Central memory CD4-positive, alpha-beta T cell (primary cell): ENCODE results near the gene AMH.

Experiments
- DNase-seq: peaks from one replicate; pipeline ENCODE4 v3.0.0; 2022

Gene AMH

DNA sequence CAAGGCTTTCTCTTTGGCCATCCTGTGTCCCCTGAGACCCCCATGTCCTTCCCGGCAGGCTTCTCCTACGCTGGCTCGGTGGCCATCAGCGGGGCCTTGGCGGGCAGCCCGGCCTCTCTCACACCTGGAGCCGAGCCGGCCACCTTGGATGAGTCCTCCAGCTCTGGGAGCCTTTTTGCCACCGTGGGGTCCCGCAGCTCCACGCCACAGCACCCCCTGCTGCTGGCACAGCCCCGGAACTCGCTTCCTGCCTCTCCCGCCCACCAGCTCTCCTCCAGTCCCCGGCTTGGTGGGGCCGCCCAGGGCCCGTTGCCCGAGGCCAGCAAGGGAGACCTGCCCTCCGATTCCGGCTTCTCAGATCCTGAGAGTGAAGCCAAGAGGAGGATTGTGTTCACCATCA is 27.2 kb upstream of the AMH start:
- no peak for DNase-seq

- DNase-seq, result no peak
These were observed 25.7 kb upstream of the AMH start for GRCh38 chr19:2223391-2223790.

DNA sequence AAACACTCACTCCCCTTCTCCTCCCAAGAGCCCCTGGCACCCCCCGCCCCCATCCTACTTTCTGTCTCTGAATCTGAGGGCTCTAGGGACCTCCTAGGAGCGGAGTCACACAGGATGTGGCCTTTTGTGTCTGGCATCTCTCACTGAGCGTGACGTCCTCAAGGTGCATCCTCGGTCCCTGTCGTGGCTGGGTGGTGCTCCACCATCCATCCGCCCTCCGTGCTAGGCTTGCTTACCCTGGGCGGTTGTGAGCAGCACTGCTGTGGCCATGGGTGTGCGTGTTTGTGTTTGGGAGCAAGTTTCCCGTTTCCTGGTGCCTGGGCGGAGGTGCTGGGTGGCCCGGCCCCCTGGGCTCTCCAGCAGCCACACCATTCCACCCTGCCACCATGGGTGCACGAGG is 25.2 kb upstream of the AMH start:
- no peak for DNase-seq

DNA sequence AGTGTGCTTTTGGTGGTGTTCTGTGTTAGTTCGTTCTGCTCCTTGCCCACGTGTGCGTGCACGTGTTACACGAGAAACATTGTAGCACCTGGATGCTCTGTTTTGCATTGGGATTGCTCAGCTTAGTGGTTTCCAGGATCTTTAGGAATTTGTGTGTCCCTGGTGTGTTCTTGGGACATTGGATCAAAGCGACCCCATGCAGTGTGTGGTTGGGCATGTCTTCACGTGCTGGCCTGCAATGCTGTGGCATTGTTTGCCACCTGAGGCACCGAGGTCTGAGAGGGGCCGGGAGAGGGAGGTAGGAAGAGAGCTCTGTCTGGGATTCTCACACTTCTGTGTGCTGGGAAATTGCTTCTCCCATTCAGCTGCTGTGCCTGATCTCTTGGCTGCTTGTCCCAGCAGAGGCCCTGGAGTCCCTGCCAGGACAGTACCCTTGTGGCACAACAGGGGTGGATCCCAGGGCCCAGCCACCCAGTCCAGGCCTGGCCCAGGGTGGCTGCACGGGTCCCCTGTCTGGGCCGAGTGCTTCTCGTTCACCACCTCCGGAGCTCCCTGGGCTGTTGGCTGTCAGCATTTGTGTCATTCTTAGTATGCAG is 24.3 kb upstream of the AMH start:
- DNase-seq, result no peak

GRCh38 chr19:2225415-2226050 is 23.6 kb upstream of the AMH start:
- no peak for DNase-seq

- no peak for DNase-seq
These were observed 22.9 kb upstream of the AMH start for GRCh38 chr19:2226051-2226839.

- DNase-seq, result no peak
These were observed 22.2 kb upstream of the AMH start for GRCh38 chr19:2226840-2227360.

GRCh38 chr19:2227415-2228156 is 21.5 kb upstream of the AMH start:
- no peak for DNase-seq

DNA sequence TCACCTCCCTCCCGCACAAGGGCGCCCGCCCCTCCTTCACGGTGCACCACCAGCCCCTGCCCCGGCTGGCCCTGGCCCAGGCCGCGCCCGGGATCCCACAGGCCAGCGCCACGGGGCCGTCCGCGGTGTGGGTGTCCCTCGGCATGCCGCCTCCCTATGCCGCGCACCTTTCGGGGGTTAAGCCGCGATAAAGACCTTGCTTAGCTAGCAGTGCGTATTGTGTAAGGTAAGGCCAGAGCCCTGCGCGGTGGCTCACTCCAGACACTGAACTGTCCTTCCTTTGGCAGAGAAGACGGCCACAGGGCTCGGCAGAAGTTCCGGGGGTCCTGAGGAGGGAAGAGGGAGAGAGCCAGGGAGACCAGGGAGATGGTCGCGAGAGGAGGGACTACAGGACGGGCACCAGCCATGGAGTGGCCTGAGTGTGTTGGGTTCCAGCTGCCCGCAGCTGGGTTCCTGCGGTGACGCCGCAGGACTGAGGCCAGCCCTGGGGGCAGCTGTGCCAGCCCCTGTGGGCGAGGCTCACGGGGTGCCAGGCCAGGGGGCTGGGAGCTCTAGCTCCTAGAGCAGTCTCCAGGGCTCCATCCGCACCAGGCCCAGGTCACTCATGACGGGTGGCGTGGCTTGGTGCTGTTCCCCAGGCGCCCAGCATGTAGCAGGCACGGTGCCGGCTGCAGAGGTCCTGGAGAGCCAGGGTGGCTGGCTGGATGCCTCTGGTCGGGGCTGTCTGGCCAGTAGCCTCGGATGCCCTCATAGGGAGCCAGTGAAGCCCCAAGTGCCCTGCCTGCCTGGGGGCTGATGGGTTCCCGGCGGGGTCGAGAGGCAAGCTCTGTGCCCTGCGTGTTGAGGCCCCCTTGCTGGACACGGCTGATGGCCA is 20.7 kb upstream of the AMH start:
- DNase-seq, result no peak

DNA sequence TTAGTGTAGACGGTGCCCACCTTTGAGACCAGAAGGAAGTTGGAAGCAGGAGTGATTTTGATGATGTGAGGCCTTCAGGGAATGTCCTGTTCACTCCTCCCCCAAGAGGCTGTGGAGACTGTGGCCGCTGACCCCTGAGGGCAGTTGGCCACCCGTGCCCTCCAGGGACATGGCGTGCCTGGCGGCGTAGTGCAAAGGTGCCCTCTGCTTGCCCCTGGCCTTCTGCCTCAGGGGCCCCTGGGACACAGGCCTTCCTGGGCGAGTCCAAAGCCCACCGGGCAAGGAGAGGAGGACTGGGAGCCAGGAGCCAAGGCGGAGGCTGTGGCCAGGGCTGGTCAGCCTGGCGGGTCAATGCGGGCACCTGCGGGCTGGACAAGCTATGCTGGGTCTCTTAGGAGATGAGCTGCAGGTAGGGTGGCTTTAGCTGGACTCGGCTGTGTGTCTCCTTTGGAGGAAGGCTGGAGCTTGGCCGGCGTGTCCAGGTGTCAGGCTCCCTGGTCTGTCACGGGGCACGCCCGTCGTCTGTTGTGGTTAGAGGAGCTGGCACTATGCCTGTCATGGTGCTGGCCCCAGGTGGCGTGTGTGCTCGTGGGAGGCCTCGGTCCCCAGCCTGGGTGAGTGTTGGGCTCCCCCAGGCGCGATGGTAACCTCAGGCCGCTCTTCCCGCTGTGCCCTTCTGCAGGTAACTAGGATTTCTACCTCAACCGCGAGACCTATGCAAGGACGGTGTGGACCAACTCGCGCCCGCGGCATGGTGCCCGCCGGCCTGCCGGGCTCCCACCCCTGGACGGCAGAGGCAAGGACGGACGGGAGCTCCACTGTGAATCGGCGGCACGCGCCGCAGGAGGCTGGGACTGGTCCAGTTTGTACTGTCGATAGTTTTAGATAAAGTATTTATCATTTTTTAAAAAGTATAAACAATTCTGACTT is 19.8 kb upstream of the AMH start:
- no peak for DNase-seq

DNA sequence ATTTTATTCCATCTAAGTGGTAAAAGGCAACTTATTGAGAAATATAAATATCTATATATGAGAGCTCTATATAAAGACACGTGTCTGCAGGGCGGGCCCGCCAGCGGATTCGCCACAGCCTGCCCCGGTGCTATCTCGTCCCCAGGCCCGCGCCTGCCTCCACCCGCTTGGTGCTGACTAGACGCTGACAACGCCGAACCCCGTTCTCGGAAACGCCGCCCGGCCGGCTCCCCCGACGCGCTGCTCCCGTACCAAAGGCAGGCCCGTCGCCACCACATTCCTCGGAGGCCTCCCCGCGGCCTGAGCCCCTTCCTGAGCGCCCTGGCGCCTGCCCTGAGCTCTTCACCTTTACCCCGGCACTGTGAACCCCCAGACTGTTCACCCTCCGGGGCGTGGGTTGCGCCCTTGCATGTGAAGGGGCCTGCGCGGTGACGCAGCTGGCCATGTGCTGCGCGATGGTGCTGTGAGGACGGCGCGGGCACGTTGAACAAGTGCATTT is 19.0 kb upstream of the AMH start:
- no peak for DNase-seq

DNA sequence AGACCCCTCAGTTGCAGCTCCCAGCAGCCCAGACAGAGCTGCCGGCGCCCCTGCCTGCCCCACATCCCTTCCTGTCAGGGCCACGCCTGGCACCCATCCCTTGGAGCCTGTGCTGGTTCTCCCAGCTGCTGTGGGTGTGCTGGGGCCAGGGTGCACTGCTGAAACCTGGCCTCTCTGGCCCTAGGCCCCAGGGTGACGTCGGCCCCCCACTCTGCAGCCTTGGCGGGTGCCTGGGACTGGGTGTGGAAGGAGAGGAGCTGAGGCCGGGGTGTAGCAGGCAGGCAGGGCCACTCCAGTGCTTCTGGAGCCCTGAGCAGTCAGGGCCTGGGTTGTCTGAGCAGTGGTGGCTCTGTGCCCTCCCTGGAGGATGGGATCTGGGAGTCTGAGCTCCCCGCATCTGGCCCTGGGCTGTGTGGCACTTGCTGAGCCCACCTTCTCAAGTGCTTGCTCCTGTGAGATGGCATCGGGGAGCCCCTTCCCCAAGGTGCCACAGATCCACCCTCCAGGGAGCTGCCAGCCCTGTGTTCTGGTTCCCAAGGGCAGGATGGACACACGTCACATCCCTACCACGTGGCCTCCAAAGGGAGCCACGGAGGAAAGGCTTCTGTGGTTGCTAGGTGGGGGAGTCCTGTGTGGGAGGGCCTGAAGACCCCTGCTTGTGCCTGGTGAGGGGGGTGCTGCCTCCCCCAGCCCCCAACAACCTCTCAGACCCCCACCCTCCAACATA is 18.2 kb upstream of the AMH start:
- no peak for DNase-seq

DNA sequence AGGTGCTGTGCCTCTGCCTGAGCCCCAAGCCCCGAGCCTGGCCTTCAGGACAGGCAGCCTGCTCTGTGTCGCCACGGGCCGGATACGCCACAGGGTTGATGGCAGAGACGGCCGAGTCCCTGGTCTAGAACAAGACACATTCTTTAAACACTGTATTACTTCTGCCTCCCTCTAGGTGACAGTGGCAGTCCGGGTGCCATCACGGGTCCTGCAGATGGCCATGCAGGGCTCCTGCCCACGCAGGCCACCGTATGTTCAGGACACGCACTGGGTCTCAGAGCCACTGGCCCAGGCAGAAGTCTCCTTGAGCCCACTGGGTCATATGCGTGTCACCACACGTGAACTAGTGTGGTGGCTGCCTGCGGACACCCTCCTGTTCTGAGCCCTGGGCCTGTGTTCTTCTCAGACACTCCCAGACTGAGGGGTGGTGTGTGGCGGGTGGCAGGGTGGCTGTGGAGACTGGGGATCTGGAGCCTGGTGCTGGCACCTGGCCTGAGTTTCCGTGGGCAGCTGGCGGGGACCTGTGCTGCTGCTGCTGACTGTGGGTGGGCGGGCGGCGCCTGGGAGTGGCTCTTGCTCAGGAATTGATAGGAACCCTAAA is 17.4 kb upstream of the AMH start:
- no peak for DNase-seq

- no peak for DNase-seq
These were observed 16.6 kb upstream of the AMH start for GRCh38 chr19:2232286-2233151.

DNA sequence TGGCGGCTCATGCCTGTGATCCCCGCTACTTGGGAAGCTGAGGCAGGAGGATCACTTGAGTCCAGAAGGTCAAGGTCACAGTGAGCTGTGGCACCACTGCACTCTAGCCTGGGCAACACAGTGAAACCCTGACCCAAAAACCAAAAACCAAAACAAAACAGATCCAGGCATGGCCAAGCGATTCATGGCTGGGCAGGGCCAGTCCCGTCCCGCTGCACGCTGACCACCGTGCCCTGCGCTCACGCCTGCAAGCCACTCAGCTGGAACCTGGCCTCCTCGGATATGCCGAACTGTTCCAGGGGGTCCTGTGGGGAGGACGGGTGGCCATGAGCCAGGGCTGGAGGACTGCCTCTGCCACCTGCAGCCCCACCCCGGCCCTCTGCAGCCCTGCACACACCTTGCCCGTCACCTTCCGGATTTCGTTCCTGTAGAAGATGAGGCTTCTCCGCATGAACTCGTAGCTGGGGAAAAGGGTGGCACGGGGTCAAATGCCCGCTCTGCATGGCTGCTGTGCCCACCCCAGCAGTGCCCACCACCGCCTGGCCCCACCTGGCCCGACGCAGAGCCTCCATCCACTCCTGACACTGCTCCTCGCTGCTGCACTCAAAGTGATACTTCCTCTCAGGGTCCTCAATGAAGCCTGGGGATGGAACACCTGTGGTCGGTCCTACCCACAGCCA is 15.4 kb upstream of the AMH start:
- DNase-seq, result no peak

DNA sequence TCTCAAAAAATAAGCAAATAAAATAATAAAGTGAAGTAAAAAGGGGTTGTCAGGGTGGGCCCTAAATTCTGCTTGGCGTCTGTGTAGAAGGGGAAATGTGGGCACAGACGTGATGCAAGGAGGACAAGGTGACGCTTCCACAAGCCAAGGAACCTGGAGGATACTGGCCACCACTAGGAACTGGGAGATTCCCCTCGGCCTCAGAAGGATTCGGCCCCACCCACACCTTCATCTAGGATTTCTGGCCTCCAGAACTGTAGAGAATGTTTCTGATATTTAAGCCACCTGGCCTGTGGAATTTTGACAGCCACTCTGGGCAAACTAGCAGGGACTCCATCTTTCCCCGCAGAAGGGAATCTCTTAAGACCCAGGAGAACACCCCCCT is 14.1 kb upstream of the AMH start:
- no peak for DNase-seq

DNA sequence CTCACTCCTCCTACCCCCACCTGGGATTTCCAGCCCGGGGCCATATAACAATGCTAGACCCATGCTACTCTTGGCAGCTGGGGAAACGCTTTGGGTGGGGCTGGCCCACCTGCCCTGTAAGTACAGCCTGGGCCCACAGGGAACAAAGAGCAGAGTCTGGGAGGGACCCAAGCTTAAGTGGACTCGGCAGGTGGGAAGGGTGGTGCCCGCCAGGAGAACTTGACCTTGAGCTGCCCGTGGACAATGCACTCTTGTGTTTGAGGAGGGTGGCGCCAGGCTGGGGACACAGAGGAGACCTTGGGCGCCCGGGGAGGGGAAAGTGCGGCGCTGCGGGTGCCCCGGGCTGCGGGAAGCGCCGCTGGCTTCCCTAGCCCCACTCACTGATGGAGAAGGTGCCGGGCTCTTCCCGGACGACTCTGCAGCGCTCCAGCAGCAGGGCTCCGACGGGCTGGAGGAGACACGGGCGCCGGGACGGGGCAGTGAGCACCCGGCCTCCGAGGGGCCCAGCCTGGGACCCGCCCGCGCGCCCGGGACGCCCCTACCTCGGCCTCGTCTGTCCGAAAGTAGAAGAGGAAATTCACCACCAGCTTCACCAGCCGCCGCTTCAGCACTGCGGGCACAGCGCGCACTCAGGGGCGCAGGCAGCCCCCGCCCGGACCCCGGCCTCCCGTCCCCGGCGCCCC is 13.6 kb upstream of the AMH start:
- no peak for DNase-seq

DNA sequence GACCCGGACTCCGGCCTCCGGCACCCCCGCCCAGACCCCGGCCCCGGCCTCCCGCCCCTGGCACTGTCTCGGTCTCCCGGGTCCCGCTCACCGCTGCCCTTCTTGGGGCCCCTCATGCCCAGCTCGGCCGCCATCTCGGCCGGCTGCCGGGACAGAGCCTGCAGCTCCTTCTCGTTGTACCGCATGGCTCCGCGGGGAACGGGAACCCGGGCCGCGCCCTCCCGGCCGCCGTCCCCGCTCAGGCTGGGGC is 13.1 kb upstream of the AMH start:
- DNase-seq, result no peak
